Retinal pigment epithelial cell (primary cell): ENCODE measurements around the gene GASK1A.

ENCODE experiments used
- DNase-seq: peaks from one replicate; pipeline ENCODE4 v3.0.0-alpha.2; 2010; ENCODE audit warnings: low read depth
- H3K4me3 ChIP-seq: 2 replicates; pipeline ENCODE4 v1.5.1; 2011; ENCODE audit warnings: mild to moderate bottlenecking, low read length, control low read depth, moderate library complexity
- TF ChIP-seq, protein P1 (sequence below): conservative IDR thresholded peaks from 2 replicates; pipeline ENCODE4 v1.5.1; 2011; ENCODE audit warnings: low read depth, low read length, control low read depth, inconsistent platforms

GASK1A gene

DNA sequence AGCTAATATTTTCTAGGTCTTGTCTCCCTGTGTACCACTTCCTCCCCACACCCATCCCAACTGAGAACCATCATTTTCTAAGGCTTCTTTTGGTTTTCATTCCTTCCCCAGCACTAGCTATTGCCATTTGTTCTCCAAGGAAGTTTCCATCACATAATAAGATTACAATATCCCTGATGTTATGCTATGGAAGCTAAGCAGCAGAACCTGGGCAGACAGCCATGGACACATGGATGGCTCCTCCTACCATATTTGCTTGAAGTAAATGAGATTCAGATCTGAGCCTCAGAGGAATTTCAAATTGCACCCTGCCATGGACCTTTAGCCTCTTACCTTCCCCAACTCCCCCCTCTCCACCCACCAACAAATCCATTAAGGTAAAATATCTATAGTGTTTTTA is 31.5 kb downstream of the GASK1A start:
- TF ChIP-seq, protein P1, sequence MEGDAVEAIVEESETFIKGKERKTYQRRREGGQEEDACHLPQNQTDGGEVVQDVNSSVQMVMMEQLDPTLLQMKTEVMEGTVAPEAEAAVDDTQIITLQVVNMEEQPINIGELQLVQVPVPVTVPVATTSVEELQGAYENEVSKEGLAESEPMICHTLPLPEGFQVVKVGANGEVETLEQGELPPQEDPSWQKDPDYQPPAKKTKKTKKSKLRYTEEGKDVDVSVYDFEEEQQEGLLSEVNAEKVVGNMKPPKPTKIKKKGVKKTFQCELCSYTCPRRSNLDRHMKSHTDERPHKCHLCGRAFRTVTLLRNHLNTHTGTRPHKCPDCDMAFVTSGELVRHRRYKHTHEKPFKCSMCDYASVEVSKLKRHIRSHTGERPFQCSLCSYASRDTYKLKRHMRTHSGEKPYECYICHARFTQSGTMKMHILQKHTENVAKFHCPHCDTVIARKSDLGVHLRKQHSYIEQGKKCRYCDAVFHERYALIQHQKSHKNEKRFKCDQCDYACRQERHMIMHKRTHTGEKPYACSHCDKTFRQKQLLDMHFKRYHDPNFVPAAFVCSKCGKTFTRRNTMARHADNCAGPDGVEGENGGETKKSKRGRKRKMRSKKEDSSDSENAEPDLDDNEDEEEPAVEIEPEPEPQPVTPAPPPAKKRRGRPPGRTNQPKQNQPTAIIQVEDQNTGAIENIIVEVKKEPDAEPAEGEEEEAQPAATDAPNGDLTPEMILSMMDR, result no peak
- no peak overlapping the region for H3K4me3 ChIP-seq
- DNase-seq, result no peak

GRCh38 chr3:43011638-43012037 is 32.5 kb downstream of the GASK1A start:
- TF ChIP-seq, protein P1, result no peak
- no peak overlapping the region for H3K4me3 ChIP-seq
- no peak for DNase-seq

- no peak overlapping the region for H3K4me3 ChIP-seq
- no peak for DNase-seq
- TF ChIP-seq, protein P1, result no peak
These were observed 33.1 kb downstream of the GASK1A start for GRCh38 chr3:43012174-43012573.

GRCh38 chr3:43013256-43013655 is 34.1 kb downstream of the GASK1A start:
- DNase-seq, result no peak

GRCh38 chr3:43013743-43014155 is 34.6 kb downstream of the GASK1A start:
- TF ChIP-seq, protein P1, result no peak
- no peak for DNase-seq

More at GRCh38 chr3:43013256-43013655, 34.1 kb downstream of the GASK1A start:
- H3K4me3 ChIP-seq, result no peak overlapping the region
- TF ChIP-seq, protein P1, result no peak

DNA sequence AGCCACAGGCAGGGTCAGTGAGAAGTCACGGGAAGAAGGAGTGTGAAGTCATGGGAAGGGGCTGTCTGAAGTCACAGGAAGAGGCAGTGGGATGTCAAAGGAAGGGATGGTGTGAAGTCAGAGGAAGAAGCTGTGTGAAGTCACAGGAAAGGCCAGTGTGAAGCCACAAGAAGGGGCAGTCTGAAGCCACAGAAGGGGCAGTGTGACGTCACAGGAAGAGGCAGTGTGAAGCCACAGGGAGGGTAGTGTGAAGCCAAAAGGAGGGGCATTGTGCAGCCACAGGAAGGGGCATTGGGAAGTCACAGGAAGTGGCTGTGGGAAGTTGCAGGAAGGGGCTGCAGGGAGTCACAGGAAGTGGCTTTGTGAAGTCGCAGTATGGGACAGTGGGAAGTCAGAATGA is 35.1 kb downstream of the GASK1A start:
- H3K4me3 ChIP-seq, result no peak overlapping the region
- no peak for DNase-seq
- TF ChIP-seq, protein P1, result no peak

More at GRCh38 chr3:43013743-43014155, 34.6 kb downstream of the GASK1A start:
- no peak overlapping the region for H3K4me3 ChIP-seq

- TF ChIP-seq, protein P1, result no peak
- H3K4me3 ChIP-seq, result no peak overlapping the region
- DNase-seq, result no peak
These were observed 35.8 kb downstream of the GASK1A start for GRCh38 chr3:43014956-43015355.
